ENCODE results near the gene ZNF750.

The ZNF750 gene

DNA sequence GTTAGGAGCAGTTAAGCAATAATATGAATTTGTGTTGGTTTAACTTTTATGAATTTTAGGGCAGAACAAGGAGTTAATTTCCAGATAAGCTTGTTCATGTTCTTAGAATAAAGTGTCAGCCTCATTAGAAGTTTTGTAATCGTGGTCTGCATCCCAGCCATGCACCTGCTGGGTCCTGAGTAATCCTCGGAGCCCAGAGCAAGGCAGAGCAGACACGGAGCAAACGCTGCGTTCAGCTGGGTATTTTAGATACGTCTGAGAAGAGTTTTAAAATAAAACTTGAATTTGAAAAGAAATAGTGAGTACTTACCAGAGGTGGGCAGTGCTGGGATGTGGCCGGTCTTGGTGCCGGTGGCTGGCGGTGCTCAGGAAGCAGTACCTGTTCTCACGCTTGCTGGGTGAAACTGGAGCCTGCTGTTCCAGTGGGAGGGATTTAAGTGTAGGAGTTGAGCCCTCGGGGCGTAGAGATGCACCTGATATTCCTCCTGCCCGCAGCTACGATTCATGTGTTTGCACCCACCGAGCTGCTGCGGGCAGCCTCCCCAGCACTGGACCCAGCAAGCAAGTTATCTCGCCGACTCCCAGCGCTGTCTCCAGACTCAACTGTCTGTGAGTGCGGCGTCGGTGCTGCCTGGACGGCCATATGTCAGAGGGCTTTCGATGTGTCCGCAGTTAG is at the start of gene ZNF750:
ZNF750 (minus strand) TSS at position 406 of the 676 bp plus-strand sequence. CDS start 7,568 bp downstream, outside the sequence.
- DNase-seq, result no peak

DNA sequence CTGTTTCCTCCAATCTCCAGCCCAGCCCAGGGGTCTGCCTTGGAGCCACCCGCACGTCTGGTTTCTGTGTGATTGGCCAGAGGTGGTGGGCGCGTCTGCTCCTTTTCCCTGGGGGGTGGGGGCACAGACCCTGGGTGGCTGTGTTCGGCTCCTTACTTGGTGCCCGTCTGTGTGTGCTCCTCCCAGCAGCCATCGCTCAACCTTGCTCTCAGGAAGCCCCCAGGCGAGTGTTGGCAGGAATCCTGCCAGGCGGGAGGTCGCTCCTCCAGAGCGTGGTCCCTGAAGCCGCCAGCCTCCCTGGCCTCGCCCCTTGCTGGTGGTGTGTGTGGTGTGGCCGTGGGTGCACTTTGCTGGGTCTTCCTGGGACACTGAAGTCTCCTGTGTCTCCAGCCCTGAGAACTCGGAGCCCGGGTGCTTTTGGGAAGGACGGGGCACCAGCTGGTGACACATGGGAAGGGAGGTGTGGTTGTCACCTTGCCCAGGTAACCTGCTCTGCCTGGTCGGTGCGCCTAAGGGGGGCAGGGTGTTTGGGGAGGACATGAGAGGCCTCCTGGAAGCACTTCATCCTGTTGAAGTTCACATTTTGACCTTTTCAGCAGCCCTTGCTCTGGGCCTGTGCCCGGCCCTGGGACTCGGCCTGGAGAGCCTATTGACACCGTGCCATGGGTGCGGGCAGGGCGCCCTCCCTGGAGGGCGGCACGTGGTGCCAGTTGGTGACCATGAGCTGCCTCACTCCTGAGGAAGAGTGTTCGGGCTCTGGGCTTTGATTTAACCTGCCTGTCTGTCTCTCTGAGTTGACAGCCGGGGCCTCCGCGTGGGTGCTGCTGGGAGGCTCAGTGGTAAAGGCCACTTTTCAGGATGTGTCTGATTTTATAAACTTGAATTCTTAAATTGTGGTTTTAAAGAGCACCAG is 49.0 kb upstream of the ZNF750 start:
- no peak for DNase-seq

DNA sequence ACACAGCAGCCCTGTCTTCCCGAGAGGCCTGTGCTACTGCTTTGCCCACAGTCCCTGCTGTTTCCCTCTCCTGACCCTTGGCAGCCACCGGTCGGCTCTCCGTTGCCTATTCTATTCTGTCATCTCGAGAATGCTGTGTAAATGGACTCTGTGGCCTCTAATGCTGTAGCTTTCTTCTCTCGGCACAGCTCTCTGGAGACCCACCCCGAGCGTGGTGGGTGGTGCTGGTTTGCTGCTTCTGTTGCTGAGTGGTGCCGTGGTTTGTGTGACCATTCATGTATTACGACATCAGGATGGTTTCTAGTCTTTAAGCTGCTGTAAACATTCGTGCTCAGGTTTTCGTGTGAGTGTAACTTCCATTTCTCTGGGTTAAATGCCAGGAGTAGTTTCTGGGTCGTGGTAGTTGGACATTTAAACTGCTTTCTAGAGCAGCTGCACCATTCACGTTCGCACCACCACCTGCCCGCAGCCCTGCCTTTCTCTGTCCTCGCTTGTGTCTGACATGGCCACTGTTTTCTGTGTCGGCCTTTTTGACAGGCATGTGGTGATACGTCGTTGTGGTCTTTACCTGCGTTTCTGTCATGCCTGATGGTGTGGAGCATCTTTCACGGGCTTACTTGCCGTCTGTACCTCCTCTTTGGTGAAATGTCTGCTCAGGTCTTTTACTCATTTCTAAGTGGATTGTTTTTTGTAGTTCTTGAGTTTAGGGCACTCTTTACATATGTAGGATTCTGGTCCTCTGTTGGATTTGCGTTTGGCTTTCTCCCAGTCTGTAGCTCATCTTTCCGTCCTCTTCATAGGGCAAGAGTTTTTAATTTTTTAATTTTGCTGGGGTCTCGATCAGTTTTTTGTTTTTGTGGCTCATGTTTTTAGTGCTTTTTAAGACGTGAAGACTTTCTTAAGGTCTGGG is 47.7 kb upstream of the ZNF750 start:
- DNase-seq, result no peak

DNA sequence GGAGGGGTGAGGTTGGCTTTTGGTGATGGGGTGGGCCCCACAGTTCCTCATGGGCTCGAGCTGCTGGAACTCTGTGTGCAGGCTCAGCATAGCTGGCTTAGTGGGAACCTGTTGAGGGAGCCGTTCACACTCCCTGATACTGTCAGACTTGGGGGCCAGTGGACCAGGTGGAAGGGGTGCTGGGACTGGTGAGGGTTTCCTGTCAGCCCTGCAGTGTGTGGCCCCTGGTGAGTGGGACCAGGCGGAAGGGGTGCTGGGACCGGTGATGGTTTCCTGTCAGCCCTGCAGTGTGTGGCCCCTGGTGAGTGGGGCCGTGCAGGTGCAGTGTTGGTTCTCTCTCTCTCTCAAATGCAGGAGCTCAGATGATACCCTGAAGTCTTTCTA is 45.1 kb upstream of the ZNF750 start:
- peak; percentile 20 to 29 for DNase-seq

DNA sequence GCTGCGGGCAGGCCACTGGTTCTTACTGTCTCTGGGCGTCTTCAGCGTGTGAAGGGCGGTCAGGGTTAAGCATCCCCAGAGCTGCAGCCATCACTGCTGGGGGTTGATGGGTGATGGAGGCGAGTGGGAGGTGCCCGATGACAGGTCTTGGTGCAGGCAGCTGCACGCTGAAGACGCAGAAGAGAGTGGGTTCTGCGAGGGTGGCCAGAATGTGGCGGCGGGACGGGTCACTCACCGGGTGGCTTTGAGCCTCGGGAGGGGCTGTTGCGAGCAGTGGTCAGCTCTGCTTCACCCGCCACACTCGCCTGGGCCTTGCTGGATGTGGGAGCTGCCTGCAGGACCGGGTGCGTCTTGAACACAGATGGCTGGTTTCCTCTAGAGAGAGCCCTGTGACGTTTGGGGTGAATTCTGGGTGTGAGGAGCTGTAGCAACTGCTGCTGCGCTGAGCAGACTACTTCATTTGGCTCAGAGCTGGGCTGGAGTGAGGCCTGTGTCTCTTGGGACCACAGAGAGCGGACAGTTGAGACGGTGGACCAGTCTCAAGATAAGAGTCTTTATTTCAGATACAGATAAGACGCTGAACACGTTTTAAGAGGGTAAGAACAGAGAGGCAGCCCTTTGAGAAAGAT is 44.6 kb upstream of the ZNF750 start:
- no peak for DNase-seq

DNA sequence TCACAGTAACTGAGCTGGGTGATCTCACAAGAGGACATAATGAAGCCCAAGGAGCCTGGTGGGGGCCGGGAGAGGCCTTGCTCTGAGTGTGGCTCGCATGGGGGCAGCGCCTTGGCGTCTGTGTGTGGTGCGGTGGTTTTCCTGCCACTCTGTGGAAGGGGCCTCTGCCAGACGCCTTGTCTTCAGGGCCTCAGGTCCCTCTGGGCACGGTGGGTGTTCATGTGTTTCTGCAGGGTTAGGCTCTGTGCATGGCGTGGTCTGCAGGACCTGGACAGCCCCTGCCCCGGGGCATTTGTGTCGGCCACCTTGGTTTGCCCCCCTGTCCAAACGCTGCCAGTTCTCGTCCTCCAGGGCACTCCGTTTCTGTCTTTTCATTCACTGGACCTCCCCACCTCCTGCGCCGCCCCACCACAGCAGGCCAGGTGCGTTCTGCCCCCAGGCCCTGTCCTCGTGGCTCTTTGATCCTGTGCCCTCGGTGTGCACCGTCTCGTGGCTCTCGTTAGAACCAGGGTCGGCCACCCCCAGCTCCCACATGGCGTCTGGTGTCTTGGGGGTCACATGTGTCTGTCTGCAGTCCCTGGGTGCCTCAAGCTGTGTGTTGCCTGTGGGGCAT is 43.7 kb upstream of the ZNF750 start:
- no peak for DNase-seq

DNA sequence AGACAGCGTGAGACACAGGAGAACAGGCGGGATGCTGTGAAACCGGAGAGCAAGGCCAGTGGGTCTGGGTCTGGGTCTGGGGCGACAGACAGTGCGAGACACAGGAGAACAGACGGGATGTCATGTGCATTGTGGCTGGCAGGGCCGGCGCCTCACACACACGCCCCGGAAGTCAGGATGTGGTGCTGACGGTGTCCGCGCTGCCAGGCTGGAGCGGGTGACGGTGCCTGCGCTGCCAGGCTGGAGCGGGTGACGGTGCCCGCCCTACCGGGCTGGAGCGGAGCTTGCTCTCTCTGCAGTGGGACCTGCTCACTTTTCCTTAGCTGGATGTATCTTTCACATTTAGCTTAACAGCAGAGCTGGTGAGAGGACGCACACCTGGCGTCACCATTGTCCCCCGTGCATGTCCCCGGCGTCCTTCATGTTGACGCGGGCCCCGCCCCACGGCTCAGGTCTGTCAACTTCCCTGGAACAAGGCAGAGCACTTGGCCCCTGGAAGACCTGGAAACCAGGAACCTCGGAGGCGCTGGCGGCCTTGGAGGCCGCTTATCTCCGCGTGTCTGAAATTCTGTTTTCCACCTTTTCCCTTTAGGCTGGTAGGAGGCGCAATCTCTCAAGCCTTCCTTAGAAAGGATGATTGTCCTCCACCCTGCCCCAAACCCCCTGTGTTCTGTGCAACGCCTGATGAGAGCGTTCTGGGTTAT is 43.0 kb upstream of the ZNF750 start:
- peak; percentile 74 to 78 for DNase-seq

DNA sequence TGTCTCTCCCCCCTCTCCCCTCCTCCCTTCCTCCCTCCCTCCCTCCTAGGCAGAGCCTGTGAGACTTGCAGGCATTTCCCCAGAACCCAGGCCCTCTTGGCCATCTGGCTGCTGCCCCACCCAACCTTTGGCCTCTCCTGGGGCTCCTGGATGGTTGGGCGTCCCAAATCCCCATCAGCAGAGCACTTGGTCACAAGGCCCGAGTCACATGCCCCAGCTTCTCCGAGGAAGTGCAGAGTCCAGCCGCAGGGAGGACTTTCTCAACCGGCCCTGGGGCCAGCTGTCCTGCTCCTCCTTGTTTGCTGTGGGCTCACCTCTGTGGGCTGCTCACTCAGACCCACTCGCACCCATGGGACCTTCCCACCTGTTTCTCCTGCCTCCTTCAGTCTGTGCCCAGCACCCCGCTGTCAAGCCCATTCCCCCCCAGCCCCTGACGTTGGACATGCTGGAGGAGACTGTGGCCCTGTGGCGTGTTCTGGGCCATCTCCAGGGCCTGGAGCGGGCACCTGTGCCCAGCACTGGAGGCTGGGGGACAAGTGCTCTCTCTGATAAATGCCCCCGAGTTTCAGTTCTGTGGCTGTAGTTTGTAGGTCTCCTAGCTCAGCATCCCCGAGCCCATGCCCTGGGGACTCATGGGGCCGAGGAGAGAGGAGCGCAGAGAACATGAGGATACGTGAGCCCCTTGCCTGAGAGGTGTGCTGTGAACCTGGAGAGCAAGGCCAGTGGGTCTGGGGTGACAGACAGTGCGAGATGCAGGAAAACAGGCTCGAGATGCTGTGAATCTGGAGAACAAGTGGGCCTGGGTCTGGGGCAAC is 42.3 kb upstream of the ZNF750 start:
- no peak for DNase-seq

DNA sequence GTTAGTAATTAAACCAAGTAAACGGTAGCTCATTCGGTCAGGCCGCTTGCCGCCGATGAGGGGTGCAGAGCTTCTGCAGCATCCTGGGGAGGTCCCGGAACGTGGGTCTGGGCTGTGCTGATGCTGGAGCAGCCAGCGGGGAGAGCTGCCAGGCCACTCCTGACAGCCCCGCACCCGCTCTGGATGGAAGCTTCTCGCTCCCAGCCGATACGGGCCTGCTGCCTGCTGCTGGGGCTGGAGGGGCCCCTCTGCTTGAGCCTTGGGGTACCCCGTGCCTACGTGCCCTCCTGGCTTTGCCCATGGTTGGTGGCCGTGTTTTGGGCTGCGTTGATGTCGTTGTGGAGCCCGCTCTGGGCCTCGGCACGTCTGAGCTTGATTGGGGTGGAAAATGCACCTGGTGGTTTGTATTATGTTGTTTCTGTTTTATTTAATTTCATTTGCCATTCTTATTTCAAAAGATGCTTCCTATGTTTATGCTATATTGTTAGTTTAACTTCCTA is 41.6 kb upstream of the ZNF750 start:
- DNase-seq, result no peak

DNA sequence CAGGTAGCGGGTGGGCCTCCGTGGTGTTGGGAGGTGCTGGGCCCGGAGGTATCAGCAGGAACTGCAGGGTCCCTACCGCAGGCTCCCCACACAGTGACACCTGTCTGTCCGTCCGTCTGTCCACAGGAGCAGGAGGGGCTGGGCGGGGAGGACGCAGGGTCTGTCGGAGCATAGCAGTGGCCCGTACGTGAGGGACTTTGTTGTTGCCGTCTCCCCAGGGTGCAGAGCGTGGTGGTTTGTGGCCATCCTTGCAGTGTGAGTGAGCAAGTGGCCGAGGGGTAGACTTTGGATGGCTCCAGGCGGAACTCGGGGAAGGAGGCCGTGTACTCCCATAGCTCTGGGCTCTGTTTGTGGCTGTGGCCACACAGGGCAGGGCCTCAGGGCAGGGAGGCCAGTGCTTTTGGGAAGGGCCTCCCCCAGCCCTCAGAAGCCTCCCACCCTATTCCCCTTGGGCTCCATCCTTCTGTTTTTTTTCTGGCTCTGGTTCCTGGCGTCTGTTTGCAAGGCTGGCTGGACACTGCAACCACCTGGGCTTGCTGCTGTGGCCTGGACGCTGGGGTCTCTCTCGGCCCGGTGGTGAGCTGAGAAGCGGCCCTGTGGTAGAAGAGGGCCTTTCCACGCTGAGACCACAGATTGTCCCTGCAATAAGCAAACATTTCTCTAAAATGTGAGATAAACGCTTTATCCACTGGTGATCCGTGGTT is 41.0 kb upstream of the ZNF750 start:
- no peak for DNase-seq

DNA sequence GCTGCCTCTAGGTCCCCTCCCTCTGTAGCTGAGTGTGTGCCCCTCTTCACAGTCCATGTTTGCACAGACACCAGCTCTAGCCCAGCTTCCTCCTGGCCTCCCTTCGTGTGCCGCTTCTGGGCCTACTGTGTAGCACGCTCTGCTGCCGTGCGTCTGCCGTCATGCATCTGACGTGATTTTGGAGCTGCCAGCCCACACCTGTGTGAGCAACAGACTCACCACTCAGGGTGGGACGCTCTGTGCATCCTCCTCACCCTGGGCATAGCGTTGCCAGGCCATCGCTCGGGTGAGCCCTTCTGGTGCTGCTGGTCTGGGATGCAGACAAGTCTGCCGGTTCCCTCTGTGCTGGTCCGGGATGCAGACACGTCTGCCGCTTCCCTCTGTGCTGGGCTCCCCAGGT is 39.4 kb upstream of the ZNF750 start:
- no peak for DNase-seq

DNA sequence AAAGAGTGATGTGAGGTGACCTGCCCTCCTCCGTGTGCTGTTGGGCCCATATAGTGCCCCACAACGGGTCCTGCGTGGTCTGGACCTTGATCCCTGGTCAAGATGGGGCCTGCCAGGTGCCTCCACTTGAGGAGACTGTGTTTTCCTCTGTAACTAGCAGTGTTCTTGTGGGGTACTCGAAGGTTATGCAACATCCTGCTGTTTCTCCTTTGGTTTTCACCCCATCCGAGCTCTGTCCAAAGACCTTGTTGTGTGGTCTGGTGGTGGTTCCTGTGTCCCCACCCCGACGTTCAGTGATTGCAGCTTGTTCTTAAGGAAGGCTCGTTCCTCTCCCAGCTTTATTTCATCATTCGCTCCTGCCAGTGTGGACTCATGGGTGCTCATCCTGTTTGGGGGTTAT is 38.7 kb upstream of the ZNF750 start:
- DNase-seq, result no peak

DNA sequence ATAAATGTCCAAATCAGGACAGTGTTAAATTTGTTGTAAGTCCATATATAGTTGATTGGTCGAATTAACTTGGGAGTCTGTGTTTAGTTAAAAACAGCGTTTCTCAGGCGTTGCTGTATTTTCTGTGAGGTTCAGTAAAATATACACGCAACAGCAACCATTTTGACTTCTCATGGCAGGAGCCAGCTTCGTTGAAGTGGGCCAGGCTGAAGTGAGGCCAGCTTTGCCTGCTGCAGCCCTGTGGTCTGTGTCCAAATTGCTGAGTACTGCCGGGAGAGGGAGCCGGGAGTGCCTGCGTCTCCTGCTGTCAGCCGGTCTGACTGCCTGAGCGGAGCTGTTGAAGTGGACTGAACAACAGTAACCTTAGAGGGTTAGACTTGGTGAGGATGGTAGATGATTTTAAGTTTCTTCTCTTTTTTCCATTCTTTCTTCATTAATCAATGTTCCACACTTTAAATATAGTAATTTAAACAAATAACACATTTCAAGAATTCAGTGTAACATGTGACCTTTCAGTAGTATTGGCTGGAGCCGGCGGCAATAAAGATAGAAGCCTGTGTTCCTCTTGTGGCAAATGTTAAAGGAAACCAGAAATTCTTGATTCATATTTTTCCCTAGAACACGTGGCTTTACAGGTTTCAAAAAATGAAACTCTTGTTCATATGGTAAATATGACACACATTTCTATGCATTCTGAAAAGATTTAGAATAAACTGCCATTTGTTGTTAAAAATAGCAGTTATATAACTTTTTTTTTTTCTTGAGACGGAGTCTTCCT is 37.0 kb upstream of the ZNF750 start:
- peak in 1 of 2 experiments; percentile 24 for DNase-seq

DNA sequence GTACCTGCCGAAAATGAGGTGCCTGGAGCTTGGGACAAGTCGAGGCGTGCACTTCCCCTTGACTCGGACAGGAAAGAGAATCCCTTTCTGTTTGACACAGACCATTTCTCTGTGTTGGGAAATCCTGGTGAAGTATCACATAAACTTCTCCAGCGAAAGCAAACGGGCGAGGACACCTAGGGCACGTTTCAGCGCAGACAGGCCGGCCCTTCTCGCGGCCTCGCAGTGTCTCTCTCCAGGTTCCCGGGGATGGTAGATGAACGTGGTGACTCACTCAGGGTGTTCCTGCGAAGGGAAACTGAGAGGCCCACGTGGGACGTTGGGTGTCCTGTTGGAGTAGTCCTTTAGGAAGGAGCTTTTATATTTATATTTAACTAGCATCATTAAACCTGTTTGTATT is 36.3 kb upstream of the ZNF750 start:
- DNase-seq, result no peak

DNA sequence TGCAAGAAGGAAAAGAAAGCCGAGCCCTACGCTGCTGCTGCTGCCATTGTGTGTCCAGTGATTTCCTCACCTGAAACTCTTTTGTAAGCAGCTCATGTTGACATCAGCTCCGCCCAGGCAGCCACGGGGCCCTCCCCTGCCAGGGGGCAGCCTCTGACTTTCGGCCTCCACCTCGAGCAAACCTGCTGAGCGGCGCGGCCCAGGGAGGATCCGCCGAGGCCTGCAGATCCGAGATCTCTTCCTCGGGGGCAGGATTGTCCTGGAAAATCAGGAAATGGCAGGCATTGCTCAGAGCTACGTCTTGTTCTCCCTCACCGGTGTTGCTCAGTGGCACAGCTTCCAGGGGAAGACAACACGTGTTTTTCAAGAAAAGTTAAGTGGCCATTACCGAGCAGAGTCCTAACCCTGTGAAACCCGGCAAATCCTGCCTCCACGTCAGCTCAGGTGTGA is 35.6 kb upstream of the ZNF750 start:
- DNase-seq, result no peak

DNA sequence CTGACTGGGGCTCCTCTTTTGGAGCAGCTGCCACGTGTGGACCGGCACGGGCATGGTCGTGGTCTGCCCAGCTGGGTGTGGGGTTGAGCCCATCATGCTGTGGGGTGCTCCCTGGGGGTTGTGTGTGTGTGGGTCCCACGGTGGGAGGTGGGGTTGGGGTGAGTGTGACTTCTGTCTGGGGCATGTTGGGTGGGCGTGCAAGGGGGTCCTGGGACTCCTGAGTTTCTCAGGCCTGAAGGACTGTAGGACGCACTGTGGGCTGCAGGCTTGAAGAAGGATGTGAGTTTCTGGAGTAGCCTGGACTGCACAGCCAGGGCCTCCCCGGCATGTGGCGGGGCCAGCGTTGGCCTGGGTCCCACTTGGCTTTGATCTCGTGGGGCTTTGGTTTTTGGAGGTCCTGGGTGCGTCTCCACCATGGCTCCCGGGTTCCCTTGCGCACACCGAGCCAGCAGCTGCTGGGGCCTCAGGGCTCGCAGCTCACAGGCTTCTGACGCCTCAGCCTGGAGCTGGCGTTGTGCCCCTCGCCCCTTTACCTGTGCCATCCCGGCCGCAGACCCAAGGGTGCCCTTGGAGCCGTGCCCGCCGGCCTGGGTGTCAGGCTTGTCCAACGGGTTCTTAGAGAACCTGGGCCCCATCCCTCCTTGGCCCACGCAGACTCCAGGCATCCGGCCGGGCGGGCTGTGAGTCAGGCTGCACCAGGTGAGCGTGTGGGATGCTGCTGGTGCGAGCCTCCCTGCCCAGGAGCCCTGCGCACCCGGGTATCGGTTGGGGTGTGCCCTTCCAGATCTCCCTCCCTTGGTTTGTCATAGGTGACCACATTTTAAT is 34.4 kb upstream of the ZNF750 start:
- DNase-seq, result no peak

DNA sequence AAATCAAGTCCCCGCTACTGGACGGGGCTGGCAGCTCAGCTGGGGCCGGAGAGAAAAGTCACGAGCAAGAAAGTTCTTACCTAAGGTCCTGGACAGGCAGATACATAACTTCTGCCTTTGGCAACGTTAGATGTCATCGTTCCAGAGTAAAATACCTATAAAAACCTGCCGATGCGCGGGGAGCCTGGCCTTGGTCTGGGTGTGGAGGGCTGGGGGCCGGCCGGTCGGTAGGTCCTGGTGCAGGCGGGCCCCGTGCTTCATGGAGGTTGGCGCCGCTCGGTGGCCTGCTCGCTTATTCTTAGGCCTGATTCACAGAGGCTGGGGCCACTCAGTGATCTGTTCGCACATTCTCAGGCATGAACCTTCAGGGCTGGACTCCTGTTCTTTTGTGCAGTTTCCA is 33.7 kb upstream of the ZNF750 start:
- no peak for DNase-seq

All from activated CD4-positive, alpha-beta T cell treated with anti-CD3 and anti-CD28 coated beads, Interleukin-2, amount 50 U/mL, for 48 hours (primary cell).